ENCODE results near the gene GALNT10. TPM values are rescaled to one million over a fixed set of nuclear protein-coding genes. Genes with fewer than 3 reads are reported as not detected.

The GALNT10 gene
- total RNA-seq, 1 donor from 2014 or later: 20.6 TPM

- no peak for TF ChIP-seq CTCF (IDR thresholded peaks at IDR 0.05; ENCODE audit: unreplicated experiment)
- H3K4me3 Mint-ChIP-seq (ENCODE audit: low read depth): no peak overlapping the region
- no peaks in the 10 kb centered on the region for H3K36me3 Mint-ChIP-seq (ENCODE audit: insufficient read depth)
- DNase-seq (ENCODE audit: low spot score, unreplicated experiment): no peak
- peaks cover 2% of the 10 kb centered on the region for H3K4me1 Mint-ChIP-seq (ENCODE audit: low read depth)
- no peak overlapping the region for H3K27ac Mint-ChIP-seq
- no peaks in the 10 kb centered on the region for H3K27me3 Mint-ChIP-seq
- H3K9me3 Mint-ChIP-seq (ENCODE audit: low read depth): no peaks in the 10 kb centered on the region
Measured at GRCh38 chr5:154248691-154249090, 58.2 kb downstream of the GALNT10 start.

DNA sequence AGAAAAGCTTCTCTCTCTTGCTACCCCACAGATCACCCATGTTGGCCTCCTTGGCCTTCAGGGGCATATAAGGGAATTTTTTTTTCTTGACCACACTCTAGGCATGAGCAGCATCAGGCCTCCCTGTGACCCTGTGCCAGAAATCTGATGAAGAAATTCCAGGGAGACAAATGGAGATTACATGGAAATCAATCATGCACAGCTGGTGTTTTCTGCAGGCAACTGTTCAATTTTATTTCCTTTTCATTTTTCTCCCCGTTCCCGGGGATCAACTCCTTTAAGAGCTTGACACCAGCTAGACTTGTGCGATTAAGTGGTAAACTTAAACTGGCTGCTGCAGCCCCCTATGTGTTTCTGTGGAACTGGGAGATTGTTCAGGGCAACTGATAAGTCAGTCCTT lies 59.3 kb downstream of the GALNT10 start:
- TF ChIP-seq CTCF (IDR thresholded peaks at IDR 0.05; ENCODE audit: unreplicated experiment): no peak
- Mint-ChIP-seq H3K4me1 (ENCODE audit: low read depth) (no peaks in the 10 kb centered on the region), H3K36me3 (ENCODE audit: insufficient read depth) (no peaks in the 10 kb centered on the region), H3K4me3 (ENCODE audit: low read depth) (no peak overlapping the region), H3K27me3 (no peaks in the 10 kb centered on the region), H3K9me3 (ENCODE audit: low read depth) (no peaks in the 10 kb centered on the region), H3K27ac (no peak overlapping the region)
- DNase-seq (ENCODE audit: low spot score, unreplicated experiment): no peak

- H3K9me3 Mint-ChIP-seq (ENCODE audit: low read depth): no peaks in the 10 kb centered on the region
- no peak overlapping the region for H3K4me3 Mint-ChIP-seq (ENCODE audit: low read depth)
- no peaks in the 10 kb centered on the region for H3K27me3 Mint-ChIP-seq
- no peaks in the 10 kb centered on the region for H3K36me3 Mint-ChIP-seq (ENCODE audit: insufficient read depth)
- no peak overlapping the region for H3K27ac Mint-ChIP-seq
- no peak for TF ChIP-seq CTCF (IDR thresholded peaks at IDR 0.05; ENCODE audit: unreplicated experiment)
- no peaks in the 10 kb centered on the region for H3K4me1 Mint-ChIP-seq (ENCODE audit: low read depth)
- DNase-seq (ENCODE audit: low spot score, unreplicated experiment): no peak
Measured at GRCh38 chr5:154251529-154251928, 61.0 kb downstream of the GALNT10 start.

DNA sequence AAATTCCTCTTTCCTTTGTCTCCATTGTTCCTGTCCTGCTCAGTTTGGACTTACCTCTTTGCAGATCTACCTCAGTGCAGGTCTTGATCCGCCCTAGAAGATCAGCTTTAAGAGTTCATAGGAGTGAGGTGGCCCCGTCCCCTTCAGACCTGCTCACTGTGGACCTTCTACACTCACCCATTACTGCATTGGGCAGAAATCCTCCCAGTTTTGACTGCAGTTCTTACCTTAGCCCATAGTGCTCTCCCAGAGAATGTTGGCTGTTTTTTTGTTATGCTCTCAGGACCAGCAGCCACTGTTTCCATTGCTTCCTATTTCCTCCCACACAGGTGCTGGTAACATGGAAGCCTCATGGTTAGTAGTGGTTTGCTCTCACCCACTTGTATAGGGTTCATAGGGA lies 63.3 kb downstream of the GALNT10 start:
- H3K9me3 Mint-ChIP-seq (ENCODE audit: low read depth): no peaks in the 10 kb centered on the region
- H3K27me3 Mint-ChIP-seq: no peaks in the 10 kb centered on the region
- DNase-seq (ENCODE audit: low spot score, unreplicated experiment): no peak
- no peaks in the 10 kb centered on the region for H3K4me1 Mint-ChIP-seq (ENCODE audit: low read depth)
- H3K27ac Mint-ChIP-seq: no peak overlapping the region
- no peak overlapping the region for H3K4me3 Mint-ChIP-seq (ENCODE audit: low read depth)
- TF ChIP-seq CTCF (IDR thresholded peaks at IDR 0.05; ENCODE audit: unreplicated experiment): no peak
- no peaks in the 10 kb centered on the region for H3K36me3 Mint-ChIP-seq (ENCODE audit: insufficient read depth)

- Mint-ChIP-seq H3K27ac (no peak overlapping the region), H3K9me3 (ENCODE audit: low read depth) (no peaks in the 10 kb centered on the region), H3K4me3 (ENCODE audit: low read depth) (no peak overlapping the region), H3K4me1 (ENCODE audit: low read depth) (no peaks in the 10 kb centered on the region), H3K36me3 (ENCODE audit: insufficient read depth) (no peaks in the 10 kb centered on the region), H3K27me3 (no peaks in the 10 kb centered on the region)
- no peak for DNase-seq (ENCODE audit: low spot score, unreplicated experiment)
- no peak for TF ChIP-seq CTCF (IDR thresholded peaks at IDR 0.05; ENCODE audit: unreplicated experiment)
Measured at GRCh38 chr5:154254896-154255295, 64.4 kb downstream of the GALNT10 start.

Measured in progenitor cell of endocrine pancreas (in vitro differentiated cells).